GM19467 (cell line): Measurements from ENCODE around the gene RAB25.
"Not testable (repeated sequence)": the region's sequence is repeated elsewhere in the genome, so short reads cannot be mapped to it uniquely, and the experiment has no call there.

ENCODE experiments used
- ATAC-seq: cut with Tn5 transposase; IDR thresholded peaks from one replicate; pipeline ENCODE4 v1.9.1; 2021; ENCODE audit warnings: mild to moderate bottlenecking, moderate library complexity; ENCODE audit not compliant: unreplicated experiment

Gene RAB25

GRCh38 chr1:156054500-156055280, 6.3 kb upstream of the RAB25 start, which contains the start of gene LAMTOR2:
LAMTOR2 (plus strand) TSS chr1:156054782; CDS start chr1:156054890, 108 bp downstream.
- peak; percentile 81 for ATAC-seq

DNA sequence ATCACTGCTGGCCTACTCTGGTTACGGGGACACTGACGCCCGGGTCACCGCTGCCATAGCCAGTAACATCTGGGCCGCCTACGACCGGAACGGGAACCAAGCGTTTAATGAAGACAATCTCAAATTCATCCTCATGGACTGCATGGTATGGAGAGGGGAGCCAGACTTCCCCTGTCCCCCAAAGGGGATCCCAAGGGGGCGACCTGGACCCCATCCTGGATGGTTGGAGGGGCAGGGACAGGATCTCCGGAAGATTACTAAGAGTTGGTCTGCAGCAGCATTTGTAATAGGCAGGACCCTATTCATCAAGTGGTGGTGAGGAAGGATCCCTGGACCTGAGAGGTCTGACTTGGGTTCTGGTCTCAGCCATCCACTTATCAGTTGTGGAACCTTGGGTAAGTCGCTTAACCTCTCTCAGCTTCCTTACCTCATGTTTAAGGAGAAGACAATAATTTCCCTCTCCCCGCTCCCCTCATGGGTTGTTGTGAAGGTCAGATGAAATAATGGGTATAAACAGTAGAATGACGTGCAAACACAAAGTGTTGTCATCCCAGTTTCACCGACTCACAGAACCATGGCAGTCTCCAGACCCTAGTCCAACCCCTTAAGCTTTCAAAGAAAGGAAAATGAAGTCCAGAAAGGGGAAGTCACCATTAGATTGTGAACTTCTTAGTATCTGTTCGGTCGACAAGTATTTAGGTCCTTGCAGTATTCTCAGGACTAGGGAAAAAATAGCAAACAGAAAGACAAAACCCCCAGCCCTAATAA, 5.5 kb upstream of the RAB25 start:
- ATAC-seq = no peak

- no peak for ATAC-seq
Observed at GRCh38 chr1:156056326-156056849, 4.6 kb upstream of the RAB25 start.

GRCh38 chr1:156062189-156062588, 1.2 kb downstream of the RAB25 start:
- ATAC-seq = no peak

DNA sequence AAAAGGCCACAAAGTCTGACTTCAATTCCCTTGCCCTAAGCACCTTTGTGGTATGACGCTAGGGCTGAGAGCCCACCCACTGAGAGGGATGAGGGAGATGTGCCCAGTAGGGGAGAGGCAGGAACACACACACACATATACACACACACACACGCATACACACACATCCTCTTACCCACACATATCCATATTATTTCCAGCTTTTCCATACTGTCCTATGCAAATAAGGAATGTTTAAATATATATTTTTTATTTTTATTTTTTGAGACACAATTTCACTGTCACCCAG, 3.0 kb downstream of the RAB25 start:
- no peak for ATAC-seq

DNA sequence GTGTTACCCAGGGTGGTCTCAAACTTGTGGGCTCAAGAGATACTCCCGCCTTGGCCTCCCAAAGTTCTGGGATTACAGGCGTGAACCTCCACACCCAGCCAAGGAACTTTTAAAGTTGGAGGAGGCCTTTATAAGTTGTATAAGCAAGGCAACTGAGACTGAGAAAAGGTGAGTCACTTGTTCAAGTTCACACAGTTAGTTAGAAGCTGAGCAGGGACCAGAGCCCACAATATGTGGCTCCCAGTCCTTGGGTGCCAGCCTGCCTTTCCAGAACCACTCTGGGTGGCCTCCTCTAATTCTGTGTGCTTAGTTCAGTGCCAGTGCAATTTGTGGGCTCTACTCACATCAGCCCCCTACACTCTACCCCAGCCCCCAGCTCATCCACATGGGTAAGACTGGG, 3.7 kb downstream of the RAB25 start:
- ATAC-seq = no peak

DNA sequence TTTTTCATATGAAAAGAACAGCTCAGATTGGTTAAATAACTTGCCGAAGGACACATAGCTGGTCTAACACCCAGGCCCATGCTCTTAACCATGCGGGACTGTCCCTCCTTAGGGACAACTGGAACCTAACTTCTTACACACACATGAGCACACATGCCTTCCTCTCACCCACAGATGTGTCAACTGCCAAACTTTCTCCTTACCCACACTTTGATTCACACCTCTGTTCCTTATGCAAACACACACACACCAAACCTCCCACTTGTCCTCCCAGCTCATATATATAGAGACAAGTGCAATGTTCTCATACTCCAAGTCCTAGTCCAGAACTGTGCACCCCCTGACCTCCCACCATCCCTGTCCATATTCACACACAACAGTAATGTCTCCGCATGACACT, 4.3 kb downstream of the RAB25 start:
- ATAC-seq = no peak

DNA sequence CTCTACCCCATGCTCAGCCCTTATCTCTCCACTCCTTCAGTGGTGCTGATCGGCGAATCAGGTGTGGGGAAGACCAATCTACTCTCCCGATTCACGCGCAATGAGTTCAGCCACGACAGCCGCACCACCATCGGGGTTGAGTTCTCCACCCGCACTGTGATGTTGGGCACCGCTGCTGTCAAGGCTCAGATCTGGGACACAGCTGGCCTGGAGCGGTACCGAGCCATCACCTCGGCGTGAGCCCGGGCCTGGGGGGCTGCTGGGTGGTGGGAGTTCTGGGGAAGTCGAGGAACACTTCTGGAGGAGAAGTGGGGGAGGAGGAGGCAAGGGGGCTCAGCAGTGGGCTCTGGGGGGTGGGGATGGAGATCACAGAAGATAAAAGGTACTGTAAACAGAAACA, 4.9 kb downstream of the RAB25 start:
- no peak for ATAC-seq

DNA sequence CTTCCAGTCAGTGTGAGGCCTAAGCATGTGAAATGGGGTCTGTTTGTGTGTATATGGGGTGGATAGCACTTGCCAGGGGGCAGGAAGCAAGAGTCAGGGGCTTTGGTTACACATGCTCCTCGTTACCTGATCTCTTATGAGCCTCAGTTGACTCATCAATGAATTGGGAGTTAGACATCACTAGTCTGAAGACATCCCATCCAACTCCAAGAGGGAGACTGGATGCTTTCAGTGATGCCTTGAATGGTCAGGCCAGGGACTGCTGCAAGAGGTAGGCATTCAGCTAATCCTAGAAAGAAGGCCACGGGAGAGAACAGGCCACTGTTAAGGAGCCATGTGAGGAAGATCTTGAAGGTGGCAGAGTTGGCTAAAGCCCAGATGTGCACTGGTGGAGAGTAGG, 6.3 kb downstream of the RAB25 start:
- no peak for ATAC-seq

DNA sequence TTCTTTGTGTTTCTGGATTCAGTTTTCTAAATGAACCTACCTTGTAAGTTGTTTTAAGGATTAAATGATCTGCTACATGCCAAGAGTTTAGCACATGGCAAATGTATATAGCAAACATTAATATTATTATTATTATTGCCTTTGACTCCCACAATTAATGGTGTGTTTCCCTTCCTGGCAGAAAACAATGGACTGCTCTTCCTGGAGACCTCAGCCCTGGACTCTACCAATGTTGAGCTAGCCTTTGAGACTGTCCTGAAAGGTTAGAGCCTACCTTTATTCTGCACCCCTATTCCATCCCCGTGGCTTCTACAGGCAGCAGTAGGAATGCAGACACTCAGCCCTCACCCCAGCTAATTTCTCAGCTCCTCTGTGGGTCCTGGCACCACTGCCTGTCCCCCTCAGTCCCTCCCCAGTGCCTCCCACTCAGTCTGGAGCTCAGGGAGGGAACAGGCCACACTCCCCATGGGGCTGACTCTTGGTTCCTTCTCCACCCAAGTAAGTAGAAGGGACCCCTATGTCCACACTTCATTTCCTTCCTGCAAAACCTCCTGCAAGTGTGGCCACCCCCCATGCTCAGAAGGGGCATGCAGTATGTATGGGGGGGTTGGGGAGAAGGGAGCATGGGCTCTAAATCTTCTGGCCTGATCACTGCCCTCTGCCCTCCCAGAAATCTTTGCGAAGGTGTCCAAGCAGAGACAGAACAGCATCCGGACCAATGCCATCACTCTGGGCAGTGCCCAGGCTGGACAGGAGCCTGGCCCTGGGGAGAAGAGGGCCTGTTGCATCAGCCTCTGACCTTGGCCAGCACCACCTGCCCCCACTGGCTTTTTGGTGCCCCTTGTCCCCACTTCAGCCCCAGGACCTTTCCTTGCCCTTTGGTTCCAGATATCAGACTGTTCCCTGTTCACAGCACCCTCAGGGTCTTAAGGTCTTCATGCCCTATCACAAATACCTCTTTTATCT, 8.8 kb downstream of the RAB25 start:
- ATAC-seq = no peak

DNA sequence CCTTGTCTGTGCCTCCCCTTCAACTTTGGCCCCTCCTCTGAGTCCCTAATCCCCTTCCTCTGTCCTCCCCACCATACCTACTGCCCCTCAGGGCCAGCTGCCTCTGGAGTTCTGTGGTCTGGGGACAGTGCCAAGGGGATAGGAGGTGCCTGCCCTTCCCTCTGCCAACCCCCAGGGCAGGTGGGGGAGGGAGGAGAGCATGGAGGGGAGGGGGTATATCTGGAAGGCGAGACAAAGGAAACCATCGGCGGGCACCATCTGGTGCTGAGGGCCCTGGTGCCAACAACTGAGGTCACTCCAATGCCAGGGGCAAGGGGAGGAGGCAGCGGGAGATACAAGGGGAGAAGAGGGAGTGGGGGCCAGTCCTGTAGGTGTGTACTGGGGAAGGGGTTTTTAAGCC, 9.6 kb downstream of the RAB25 start:
- ATAC-seq = no peak

GRCh38 chr1:156071332-156071816, 10.4 kb downstream of the RAB25 start:
- ATAC-seq = not testable (repeated sequence)

DNA sequence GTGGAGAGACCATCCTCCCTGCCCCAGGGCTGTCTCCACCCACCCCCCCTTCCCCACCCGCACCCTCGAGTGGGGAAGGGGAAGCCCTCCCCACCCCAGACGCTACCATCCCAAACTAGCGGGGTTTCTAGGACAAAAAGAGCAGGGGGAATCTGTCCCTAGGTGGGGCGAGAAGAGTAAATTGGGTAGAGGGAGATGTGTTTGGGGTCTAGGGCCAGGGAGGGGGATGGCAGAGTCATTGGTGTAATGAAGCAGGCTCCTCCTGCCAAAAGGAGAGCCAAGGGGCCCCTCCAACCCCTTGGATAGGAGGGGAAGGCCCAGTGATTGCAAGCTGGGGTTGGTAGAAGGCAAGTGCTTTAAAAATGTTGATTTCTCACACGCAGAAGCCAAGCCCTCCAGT, 11.3 kb downstream of the RAB25 start:
- ATAC-seq = no peak

DNA sequence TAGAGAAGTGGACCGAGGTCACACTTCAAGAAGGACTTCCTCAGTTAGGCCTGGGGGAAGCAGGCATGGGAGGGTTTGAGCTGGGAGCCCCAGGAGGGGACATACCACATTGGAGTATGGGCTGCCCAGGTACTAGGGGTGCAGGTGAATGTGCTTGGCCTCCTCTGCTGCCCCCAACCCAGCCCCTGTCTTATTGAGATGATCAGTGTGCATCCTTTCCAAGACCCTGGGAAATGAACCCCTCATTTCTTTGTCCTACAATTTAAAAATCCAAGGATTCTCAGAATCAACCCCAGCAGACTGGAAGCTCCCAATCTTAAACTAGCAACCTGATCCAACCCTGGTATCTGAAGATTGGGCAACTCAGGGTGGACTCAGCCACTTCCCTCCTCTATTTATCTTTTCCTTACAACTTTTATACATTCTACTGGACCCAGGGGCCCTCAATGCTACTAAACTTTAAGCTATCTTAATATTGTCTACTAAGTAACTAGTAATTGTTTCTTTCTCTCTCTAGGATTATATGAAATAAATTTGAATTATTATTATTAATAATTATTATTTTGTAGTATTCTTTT, 12.2 kb downstream of the RAB25 start:
- ATAC-seq = no peak

DNA sequence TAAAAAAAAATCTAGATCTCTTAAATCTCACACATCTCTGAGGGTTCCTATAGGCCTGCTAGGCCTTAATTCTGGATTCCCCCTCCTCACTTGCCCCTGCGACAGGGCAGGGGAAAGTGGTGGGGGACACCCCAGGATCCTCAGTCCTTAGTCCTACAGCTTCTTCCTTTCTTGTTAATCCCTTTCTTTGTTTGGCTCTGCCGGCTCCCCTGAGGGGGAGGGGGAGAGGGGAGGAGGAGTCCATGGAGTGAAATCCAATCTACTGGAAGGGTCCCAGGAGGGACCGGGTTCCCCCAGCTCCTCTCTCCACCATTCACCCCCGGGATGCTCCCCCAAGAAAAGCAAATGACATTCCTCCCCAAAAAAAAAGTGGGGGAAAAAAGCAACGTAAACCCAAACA, 12.8 kb downstream of the RAB25 start:
- no peak for ATAC-seq

- no peak for ATAC-seq
Observed at GRCh38 chr1:156074661-156075060, 13.7 kb downstream of the RAB25 start.

DNA sequence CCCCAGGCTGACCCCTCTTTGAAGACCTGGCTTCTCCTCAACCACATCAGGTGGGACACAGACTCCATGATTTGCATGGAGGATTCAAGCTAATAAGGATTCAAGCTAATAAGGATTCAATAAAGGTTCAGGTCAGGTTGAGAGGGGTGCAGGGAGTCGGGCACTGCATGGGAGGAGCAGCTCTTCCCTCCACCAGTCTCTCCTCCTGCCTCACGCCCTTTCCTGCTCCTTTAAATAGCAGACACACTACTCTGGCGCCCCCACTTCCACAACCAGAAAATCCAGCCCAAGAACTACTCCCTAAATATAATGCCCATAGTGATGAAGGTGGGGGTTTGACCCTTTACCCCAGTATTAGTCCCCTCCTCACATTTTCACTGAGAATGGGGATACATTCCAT, 14.2 kb downstream of the RAB25 start:
- no peak for ATAC-seq

DNA sequence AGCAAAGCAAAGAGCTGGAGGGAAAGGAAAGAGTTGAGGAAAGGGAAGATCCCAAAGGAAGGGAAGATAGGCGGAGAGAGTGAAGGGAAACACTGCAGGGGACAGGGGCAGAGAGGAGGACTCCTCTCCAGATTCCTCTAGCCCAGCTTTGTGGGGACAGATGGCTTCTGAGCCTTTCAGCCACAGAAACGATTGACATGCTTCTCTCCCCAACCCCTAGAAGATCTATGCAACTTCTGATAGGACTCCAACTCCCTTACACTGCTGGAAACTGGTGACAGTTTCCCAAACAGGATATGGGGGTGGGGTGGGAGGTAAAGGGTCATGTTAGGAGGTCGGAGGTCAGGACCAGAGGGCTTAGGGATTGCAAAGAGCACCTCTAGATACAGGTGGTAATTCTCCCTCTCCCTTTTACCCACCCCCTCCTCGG, 14.8 kb downstream of the RAB25 start:
- no peak for ATAC-seq

DNA sequence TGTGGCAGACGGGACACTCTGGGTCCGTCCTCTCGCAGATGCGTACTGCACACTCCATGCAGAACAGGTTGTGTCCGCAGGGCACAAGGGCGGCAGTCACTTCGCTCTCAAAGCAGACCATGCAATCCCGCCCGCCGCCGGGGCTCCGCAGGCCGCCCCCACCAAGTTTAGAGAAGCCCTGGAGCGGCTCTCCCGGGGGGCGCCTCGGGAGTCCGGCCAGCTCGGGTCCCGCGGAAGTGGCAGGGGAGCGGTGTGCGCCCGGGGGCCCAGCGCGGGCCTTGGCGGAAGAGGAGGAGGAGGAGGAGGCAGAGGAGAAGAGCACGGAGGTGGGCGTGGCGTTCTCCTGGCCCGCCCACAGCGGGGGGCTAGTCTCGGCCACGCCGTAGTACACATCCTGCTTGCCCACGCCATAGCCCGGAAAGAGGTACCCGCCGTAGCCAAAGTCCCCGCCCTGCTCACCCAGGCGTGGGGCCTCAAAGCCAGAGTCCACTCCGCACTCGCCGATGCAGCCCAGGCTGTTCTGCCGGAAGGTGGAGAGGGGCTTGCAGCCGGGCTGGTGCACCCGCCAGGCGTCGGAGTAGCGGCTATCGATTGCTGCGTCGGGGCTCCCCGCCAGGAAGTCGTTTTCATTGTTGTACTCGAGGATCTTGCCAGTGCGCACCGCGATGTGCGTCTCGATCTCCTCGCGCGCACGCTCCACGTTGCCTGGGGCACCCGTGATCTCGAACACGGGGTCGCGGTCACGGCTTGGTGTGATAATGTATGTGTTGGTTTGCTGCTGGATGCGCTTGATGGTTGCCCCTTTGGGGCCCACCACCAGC, 15.9 kb downstream of the RAB25 start:
- no peak for ATAC-seq

- ATAC-seq = no peak
Observed at GRCh38 chr1:156077430-156077760, 16.4 kb downstream of the RAB25 start.
